Measurements from ENCODE around the gene MCRIP1. TPM values are rescaled to one million over a fixed set of nuclear protein-coding genes. Genes with fewer than 3 reads are reported as not detected.

Gene MCRIP1
- total RNA-seq, 4 donors from 2014 or later = 55.2 to 88.6 (median 83.7) TPM

DNA sequence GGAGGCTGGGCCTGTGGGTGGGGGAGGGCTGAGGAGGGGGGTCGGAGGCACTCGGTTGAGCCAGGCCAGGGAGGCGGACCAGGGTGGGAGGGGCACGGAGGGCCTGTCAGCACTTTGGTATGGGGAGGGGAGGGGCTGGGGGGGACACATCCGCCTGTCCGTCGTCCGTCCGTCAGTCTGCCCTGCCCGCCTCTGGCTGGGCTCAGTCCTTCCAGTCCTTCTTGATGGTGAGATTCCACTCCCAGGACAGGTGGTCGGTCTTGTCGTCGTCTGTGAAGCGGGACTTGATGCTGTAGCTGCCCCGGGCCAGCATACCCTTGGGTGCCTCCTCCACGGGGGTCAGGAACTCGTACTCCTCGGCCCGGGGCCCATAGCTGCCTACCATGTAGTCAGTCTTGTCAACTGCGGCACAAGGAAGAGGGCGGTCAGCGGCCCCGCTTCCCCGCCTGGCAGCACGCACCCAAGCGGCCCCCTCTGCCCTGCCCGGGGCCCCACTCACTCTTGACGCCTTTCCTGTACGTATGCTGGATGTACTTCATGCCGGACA lies 35.7 kb upstream of the MCRIP1 start:
- Histone ChIP-seq H3K9me3 (no peaks in the 10 kb centered on the region), H3K4me1 (peaks cover 29 to 37% of the 10 kb centered on the region in 2 donors), H3K4me3 (replicated peaks in 1 of 3) (no peak overlapping the region), H3K36me3 (peaks cover 17 to 20% of the 10 kb centered on the region in 2 donors), H3K27me3 (no peaks in the 10 kb centered on the region), H3K27ac (peak overlapping the region in 2 of 3 donors; percentile 23 to 45)
- 74 to 81% methylated on average over 15 to 19 of the region's 30 CpGs for WGBS, 2 donors
- peak; percentile 28 to 37 for DNase-seq
- TF ChIP-seq POLR2A (IDR thresholded peaks at IDR 0.05) = no peak
- TF ChIP-seq, protein P1, sequence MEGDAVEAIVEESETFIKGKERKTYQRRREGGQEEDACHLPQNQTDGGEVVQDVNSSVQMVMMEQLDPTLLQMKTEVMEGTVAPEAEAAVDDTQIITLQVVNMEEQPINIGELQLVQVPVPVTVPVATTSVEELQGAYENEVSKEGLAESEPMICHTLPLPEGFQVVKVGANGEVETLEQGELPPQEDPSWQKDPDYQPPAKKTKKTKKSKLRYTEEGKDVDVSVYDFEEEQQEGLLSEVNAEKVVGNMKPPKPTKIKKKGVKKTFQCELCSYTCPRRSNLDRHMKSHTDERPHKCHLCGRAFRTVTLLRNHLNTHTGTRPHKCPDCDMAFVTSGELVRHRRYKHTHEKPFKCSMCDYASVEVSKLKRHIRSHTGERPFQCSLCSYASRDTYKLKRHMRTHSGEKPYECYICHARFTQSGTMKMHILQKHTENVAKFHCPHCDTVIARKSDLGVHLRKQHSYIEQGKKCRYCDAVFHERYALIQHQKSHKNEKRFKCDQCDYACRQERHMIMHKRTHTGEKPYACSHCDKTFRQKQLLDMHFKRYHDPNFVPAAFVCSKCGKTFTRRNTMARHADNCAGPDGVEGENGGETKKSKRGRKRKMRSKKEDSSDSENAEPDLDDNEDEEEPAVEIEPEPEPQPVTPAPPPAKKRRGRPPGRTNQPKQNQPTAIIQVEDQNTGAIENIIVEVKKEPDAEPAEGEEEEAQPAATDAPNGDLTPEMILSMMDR (IDR thresholded peaks at IDR 0.05) = no peak
- intact Hi-C loops (cut with DNase I) = no loop called here

DNA sequence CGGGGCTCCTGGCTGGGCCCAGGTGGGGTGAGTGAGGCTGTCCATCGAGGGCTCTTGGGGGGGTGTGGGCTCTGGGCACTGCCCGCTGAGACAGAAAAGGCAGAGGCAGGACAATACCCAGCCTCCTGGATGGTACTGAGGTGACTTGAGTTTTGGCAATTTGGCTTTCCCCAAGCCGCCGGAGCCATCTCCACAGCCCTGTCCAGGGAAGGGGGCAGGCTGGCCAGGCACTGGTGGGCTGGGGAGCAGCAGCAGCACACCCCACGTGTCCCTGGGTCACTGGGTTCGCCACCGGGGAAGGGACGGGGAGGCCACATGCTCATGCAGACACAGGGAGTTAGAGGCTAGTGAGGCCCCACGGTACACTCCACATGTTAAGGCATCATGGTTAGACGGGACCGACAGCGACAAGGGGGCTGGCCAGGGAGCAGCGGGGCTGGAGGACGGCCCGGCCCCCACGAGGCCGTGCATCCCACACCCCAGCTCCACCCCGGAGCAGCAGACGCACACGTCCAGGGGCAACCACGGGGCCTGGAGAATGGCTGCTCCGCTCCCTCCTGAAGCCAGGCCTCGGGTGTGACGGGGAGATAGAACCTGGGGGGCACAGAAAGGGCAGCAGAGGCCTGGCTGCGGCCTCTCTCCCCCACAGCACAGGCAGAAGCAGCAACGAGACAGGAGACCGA lies 35.0 kb upstream of the MCRIP1 start:
- no peaks in the 10 kb centered on the region for H3K9me3 ChIP-seq
- peak overlapping the region in 1 of 3 donors; percentile 23 for H3K27ac ChIP-seq
- TF ChIP-seq, protein P1 (IDR thresholded peaks at IDR 0.05) = no peak
- no peak for TF ChIP-seq POLR2A (IDR thresholded peaks at IDR 0.05)
- DNase-seq = no peak
- no peaks in the 10 kb centered on the region for H3K27me3 ChIP-seq
- peaks cover 20 to 22% of the 10 kb centered on the region in 2 donors for H3K36me3 ChIP-seq
- H3K4me1 ChIP-seq = peaks cover 29 to 37% of the 10 kb centered on the region in 2 donors
- intact Hi-C loops (cut with DNase I) = no loop called here
- WGBS, 2 donors = 83 to 87% methylated on average over 16 to 23 of the region's 28 CpGs
- H3K4me3 ChIP-seq (replicated peaks in 1 of 3) = no peak overlapping the region

DNA sequence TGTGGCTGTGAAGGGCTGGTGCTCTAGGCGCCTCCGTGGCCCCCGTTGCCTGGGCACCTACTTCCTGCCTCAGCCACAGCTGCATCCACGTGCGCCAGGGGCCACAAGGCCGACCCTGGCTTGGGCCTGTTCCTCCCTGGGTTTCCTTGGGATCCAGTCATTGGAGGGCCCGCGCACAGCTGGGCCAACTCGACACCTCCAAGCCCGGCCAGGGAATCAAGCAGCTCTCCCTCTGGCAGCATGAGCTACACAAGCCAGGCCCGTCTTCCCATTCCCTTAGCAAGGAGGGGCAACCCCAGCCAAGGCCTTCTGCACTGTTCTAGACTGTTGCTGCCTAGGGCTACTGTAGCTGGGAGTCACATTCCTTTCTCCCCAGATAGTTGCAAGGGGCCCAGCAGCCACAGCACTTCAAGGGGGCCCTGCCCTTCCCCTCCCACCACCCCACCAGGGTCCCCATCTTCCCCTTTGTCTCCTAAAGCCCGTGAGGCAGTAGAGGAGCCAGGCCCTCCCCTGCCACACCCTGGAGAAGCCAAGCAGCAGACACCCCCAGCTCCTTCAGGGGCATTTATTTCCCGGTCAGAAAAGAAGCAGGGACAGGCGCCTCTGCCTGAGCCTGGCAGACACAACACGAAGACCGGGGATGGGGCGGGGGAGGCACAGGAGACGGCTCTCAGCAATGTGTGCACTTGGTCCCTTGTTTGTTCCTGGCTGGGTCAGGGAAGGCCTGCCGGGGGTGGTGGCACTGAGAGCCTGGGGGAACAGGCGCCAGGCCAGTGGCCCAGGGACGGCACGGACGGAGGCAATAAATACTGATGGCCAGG lies 34.3 kb upstream of the MCRIP1 start:
- Histone ChIP-seq H3K9me3 (no peaks in the 10 kb centered on the region), H3K27ac (peak overlapping the region in 1 of 3 donors; percentile 23), H3K36me3 (peaks cover 20 to 22% of the 10 kb centered on the region in 2 donors), H3K4me1 (peaks cover 23 to 36% of the 10 kb centered on the region in 2 donors), H3K4me3 (replicated peaks in 1 of 3) (no peak overlapping the region), H3K27me3 (no peaks in the 10 kb centered on the region)
- TF ChIP-seq POLR2A (IDR thresholded peaks at IDR 0.05) = no peak
- TF ChIP-seq, protein P1 (IDR thresholded peaks at IDR 0.05) = no peak
- WGBS, 2 donors = 81 to 83% methylated on average over 18 to 22 of the region's 23 CpGs
- intact Hi-C loops (cut with DNase I) = no loop called here
- peak in 1 of 2 donors; percentile 21 for DNase-seq

DNA sequence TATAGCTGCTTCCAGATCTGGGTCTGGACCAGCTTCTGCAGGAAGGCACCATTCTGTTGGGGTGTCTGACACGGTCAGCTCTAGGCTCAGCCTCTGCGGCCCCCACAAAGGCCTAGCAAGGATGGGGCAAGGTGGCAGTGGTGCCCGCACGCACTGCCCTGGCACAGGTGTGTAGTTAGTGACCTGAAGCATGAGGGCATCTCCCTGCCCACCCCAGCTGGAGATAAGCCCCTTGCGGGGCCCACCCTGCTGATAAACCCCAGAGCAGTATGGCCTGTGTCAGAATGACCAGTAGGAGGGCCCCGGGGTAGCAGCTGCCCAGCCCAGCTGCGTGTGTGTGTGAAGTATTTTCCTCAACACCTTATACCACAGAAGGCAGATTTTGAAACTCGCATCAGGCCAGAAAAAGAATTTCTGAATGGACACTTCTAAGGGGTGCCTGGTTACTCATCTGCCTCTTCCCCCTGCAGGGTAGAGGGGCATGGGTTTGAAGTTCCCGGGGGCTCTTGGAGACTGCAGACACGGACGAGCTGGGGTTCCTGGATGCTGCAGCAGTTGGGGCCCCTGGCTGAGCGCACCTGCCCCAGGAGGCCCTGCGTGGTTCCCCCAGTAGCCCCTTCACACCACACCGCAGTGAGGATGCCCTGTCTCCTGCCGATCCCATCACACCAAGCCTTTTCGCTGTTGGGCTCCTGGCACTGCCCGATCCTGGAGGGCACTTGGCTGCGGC lies 33.5 kb upstream of the MCRIP1 start:
- no peak overlapping the region for H3K27ac ChIP-seq
- TF ChIP-seq POLR2A (IDR thresholded peaks at IDR 0.05) = no peak
- TF ChIP-seq, protein P1 (IDR thresholded peaks at IDR 0.05) = no peak
- no peaks in the 10 kb centered on the region for H3K9me3 ChIP-seq
- no peak overlapping the region for H3K4me3 ChIP-seq (replicated peaks in 1 of 3)
- WGBS, 2 donors = 85 to 89% methylated on average over 14 to 18 of the region's 18 CpGs
- H3K36me3 ChIP-seq = peaks cover 20 to 22% of the 10 kb centered on the region in 2 donors
- H3K4me1 ChIP-seq = peaks cover 25 to 40% of the 10 kb centered on the region in 2 donors
- intact Hi-C loops (cut with DNase I) = no loop called here
- DNase-seq = no peak
- no peaks in the 10 kb centered on the region for H3K27me3 ChIP-seq

Measured in thyroid gland (tissue), 4 donors.